PC-3 (cell line): ENCODE data around the gene ALDH6A1.

Experiments used
- CTCF ChIP-seq: fragments of 300-600 bp; sonication (generic); conservative IDR thresholded peaks from 2 replicates; pipeline ENCODE4 v1.5.1; 2017; ENCODE audit warnings: antibody characterized with exemption, low read depth, mild to moderate bottlenecking, low read length
- EZH2phosphoT487 ChIP-seq: fragments of 300-600 bp; sonication (generic); IDR thresholded peaks from 2 replicates; pipeline ENCODE4 v1.6.1; 2018; ENCODE audit warnings: mild to moderate bottlenecking, antibody characterized with exemption, low read length, borderline replicate concordance

GRCh38 chr14:74034572-74034971, 49.7 kb downstream of the ALDH6A1 start:
- no peak for TF ChIP-seq CTCF
- no peak for TF ChIP-seq EZH2phosphoT487
